Mucosa of descending colon (tissue), 3 donors: Measurements from ENCODE around the gene ADA. TPM values are rescaled to one million over a fixed set of nuclear protein-coding genes. Genes with fewer than 3 reads are reported as not detected.

Source experiments
- ATAC-seq: fragments of 200-7000 bp; cut with Tn5 transposase; one replicate; pipeline ENCODE4 v1.9.1; 2020; ENCODE audit warnings: mild to moderate bottlenecking, moderate library complexity
- DNase-seq, 3 donors: peaks; one replicate each; pipeline ENCODE4 v3.0.0-alpha.2; 2020
- H3K36me3 ChIP-seq: fragments of 200-600 bp; one replicate; pipeline ENCODE4 v1.8.0; 2021; ENCODE audit warnings: low read depth, mild to moderate bottlenecking
- H3K4me1 ChIP-seq: fragments of 200-600 bp; one replicate; pipeline ENCODE4 v1.8.0; 2021; ENCODE audit warnings: low read depth, mild to moderate bottlenecking
- H3K4me3 ChIP-seq: fragments of 200-600 bp; one replicate; pipeline ENCODE4 v1.8.0; 2021; ENCODE audit warnings: mild to moderate bottlenecking
- H3K9me3 ChIP-seq: fragments of 200-600 bp; one replicate; pipeline ENCODE4 v1.8.0; 2021; ENCODE audit warnings: mild to moderate bottlenecking
- CTCF ChIP-seq: fragments of 200-600 bp; IDR thresholded peaks from one replicate; pipeline ENCODE4 v1.8.0; 2022; ENCODE audit warnings: antibody characterized with exemption, mild to moderate bottlenecking
- intact Hi-C, 2 donors: fragments of 100-400 bp; cut with DNase I in 1 of 2; cut with micrococcal nuclease in 1 of 2; formaldehyde crosslinking; loops; one replicate each; pipeline versions ENCODE4 v1.11.0 to v1.11.1; 2022; cut with DNase I, micrococcal nuclease
- total RNA-seq, 3 donors: library from RNA; stranded (reverse); fragmentation: NEBNext Ultra II Directional in 2 of 3; extraction: Animal tissue kit (Norgen Biotek cat#: 25700) in 2 of 3; gene quantifications; one replicate each; pipeline versions ENCODE4 v1.2.1 to v1.2.4, GENCODE V29; 2021 to 2023
- donor health status: DM: no; HTN: no; CAD: no; lungs with moderate emphysema.
- donor health status: DM: no; HTN: no; CAD: no.
- donor health status: DM: no; HTN: yes; CAD: no.

The ADA gene
- total RNA-seq, 3 donors from 2014 or later = 2.2 to 6.9 (median 5.9) TPM

- H3K4me3 ChIP-seq = no peak overlapping the region
- ATAC-seq = no peak
- DNase-seq = no peak
- no peaks in the 10 kb centered on the region for H3K9me3 ChIP-seq
- H3K36me3 ChIP-seq = no peaks in the 10 kb centered on the region
- intact Hi-C loops = no loop called here
- TF ChIP-seq CTCF = no peak
- H3K4me1 ChIP-seq = no peaks in the 10 kb centered on the region
These were observed 78.0 kb downstream of the ADA start for GRCh38 chr20:44573501-44573869.

- intact Hi-C loops = no loop called here
- TF ChIP-seq CTCF = no peak
- no peaks in the 10 kb centered on the region for H3K36me3 ChIP-seq
- H3K4me3 ChIP-seq = no peak overlapping the region
- DNase-seq = no peak
- H3K9me3 ChIP-seq = no peaks in the 10 kb centered on the region
- no peaks in the 10 kb centered on the region for H3K4me1 ChIP-seq
- peak; percentile 44 for ATAC-seq
These were observed 78.7 kb downstream of the ADA start for GRCh38 chr20:44572551-44573500.

- no peaks in the 10 kb centered on the region for H3K4me1 ChIP-seq
- no peak for ATAC-seq
- H3K4me3 ChIP-seq = no peak overlapping the region
- H3K36me3 ChIP-seq = no peaks in the 10 kb centered on the region
- intact Hi-C loops = no loop called here
- no peak for TF ChIP-seq CTCF
- no peak for DNase-seq
- H3K9me3 ChIP-seq = no peaks in the 10 kb centered on the region
These were observed 80.0 kb downstream of the ADA start for GRCh38 chr20:44571362-44571988.

GRCh38 chr20:44570367-44570766 is 81.1 kb downstream of the ADA start:
- H3K9me3 ChIP-seq = no peaks in the 10 kb centered on the region
- H3K4me3 ChIP-seq = no peak overlapping the region
- intact Hi-C loops = no loop called here
- DNase-seq (no peak), ATAC-seq (no peak)
- peaks cover 3% of the 10 kb centered on the region for H3K4me1 ChIP-seq
- H3K36me3 ChIP-seq = no peaks in the 10 kb centered on the region
- TF ChIP-seq CTCF = no peak

Other genes with a start within 250 kb of the ADA start
- gene TTPAL, start 175.8 kb downstream of the ADA start, total RNA-seq = 10 to 100 TPM in 1 of 3 donors, 1 to 10 TPM in 2; 7.2 to 10.2 (median 9.9) TPM
- 100 to 1,000 TPM; 103 to 128 (median 110) TPM for gene SERINC3, start 129.6 kb downstream of the ADA start, total RNA-seq
- gene PKIG, start 69.1 kb downstream of the ADA start, total RNA-seq = 100 to 1,000 TPM in 1 of 3 donors, 10 to 100 TPM in 2; 39.9 to 101 (median 42.4) TPM
- gene CCN5, start 63.7 kb upstream of the ADA start, total RNA-seq = 1 to 10 TPM; 1.7 to 6.3 (median 4.2) TPM
- under 1 TPM; 0.17 to 0.44 (median 0.43) TPM for gene KCNK15, start 94.2 kb upstream of the ADA start, total RNA-seq
- gene RIMS4, start 158.8 kb upstream of the ADA start, total RNA-seq = 1 to 10 TPM in 2 of 3 donors, under 1 TPM in 1; 0.51 to 2.0 (median 1.4) TPM
- 100 to 1,000 TPM; 196 to 265 (median 251) TPM for gene YWHAB, start 234.0 kb upstream of the ADA start, total RNA-seq